GM12878 (cell line): ENCODE measurements around the gene ZWILCH.

Source experiments
- ATF3 ChIP-seq: IDR thresholded peaks from 2 replicates; pipeline ENCODE4 v1.6.1; 2011; ENCODE audit warnings: low read depth, mild to moderate bottlenecking, low read length, moderate library complexity, borderline replicate concordance; ENCODE audit errors: extremely low read depth
- CHD4 ChIP-seq: fragments of 200-600 bp; sonication (generic); IDR thresholded peaks from 2 replicates; pipeline ENCODE4 v1.6.1; 2016; ENCODE audit warnings: mild to moderate bottlenecking
- CTCF ChIP-seq, 3 experiments: IDR thresholded peaks in 2 of 3; conservative IDR thresholded peaks in 1 of 3; 2 replicates each; pipeline ENCODE4 v1.5.1; 2011; ENCODE audit warnings: low read depth in 3 of 3, low read length in 3 of 3, mild to moderate bottlenecking in 3 of 3, control low read depth in 2 of 3, moderate library complexity in 2 of 3, inconsistent platforms in 1 of 3, mixed read lengths in 1 of 3; ENCODE audit not compliant: control insufficient read depth in 2 of 3, insufficient read depth in 1 of 3; ENCODE audit errors: extremely low read depth in 1 of 3
- POLR2A ChIP-seq: IDR thresholded peaks from 2 replicates; pipeline ENCODE4 v1.6.1; 2011; ENCODE audit warnings: low read depth, mild to moderate bottlenecking, low read length
- SP1 ChIP-seq: IDR thresholded peaks from one replicate; pipeline ENCODE4 v1.6.1; 2011; ENCODE audit warnings: low read depth, low read length
- ZBTB11 ChIP-seq: fragments of 450-650 bp; formaldehyde crosslinking; IDR thresholded peaks from 2 replicates; pipeline ENCODE4 v1.5.0; 2022; ENCODE audit warnings: mild to moderate bottlenecking, missing genetic modification characterization
- ZNF274 ChIP-seq: IDR thresholded peaks from one replicate; pipeline ENCODE4 v1.8.0; 2011; ENCODE audit not compliant: insufficient read length, insufficient read depth

GRCh38 chr15:66505430-66505811, 295 bp downstream of the ZWILCH start:
- TF ChIP-seq POLR2A (no peak), ZNF274 (no peak), CHD4 (no peak), ZBTB11 (CRISPR knock-in tag) (no peak), SP1 (no peak), ATF3 (no peak), CTCF (IDR thresholded peaks at IDR 0.05 in 2 of 3, conservative IDR thresholded peaks at IDR 0.05 in 1 of 3; ENCODE audit: control insufficient read depth in 2 of 3, extremely low read depth in 1 of 3, insufficient read depth in 1 of 3, low read depth in 3 of 3, low read length in 3 of 3) (no peak)
